OCI-LY3 (cell line): Measurements from ENCODE around the gene PRPF39.

Experiments used
- H2AFZ ChIP-seq: fragments of 200-600, 300-600 bp; shearing (Covaris generic); 2 replicates; pipeline ENCODE4 v1.6.0; 2014; ENCODE audit warnings: antibody characterized with exemption, low read depth, low read length
- H3K27ac ChIP-seq: fragments of 200-600, 300-600 bp; sonication (generic); 2 replicates; pipeline ENCODE4 v1.5.1; 2014; ENCODE audit warnings: mild to moderate bottlenecking, low read length, moderate library complexity, mixed read lengths
- H3K27me3 ChIP-seq: fragments of 200-600, 300-600 bp; sonication (generic); 2 replicates; pipeline ENCODE4 v1.6.1; 2014; ENCODE audit warnings: low read depth, low read length, mixed read lengths
- H3K36me3 ChIP-seq: fragments of 200-600, 300-600 bp; sonication (generic); replicated peaks from 2 replicates; pipeline ENCODE3; 2014; ENCODE audit warnings: low read depth, low read length, mixed read lengths
- H3K4me1 ChIP-seq: fragments of 300-600, 200-600 bp; sonication (generic); 2 replicates; pipeline ENCODE4 v1.6.1; 2014; ENCODE audit warnings: low read length, mixed read lengths
- H3K4me2 ChIP-seq: fragments of 200-600, 300-600 bp; sonication (generic); 2 replicates; pipeline ENCODE4 v1.6.1; 2014; ENCODE audit warnings: low read length, mixed read lengths
- H3K4me3 ChIP-seq: fragments of 300-600, 200-600 bp; sonication (generic); 2 replicates; pipeline ENCODE4 v1.5.1; 2014; ENCODE audit warnings: antibody characterized with exemption, mild to moderate bottlenecking, low read length, moderate library complexity
- H3K79me2 ChIP-seq: fragments of 300-600, 200-600 bp; shearing (Covaris generic); 2 replicates; pipeline ENCODE4 v1.6.1; 2014; ENCODE audit warnings: mild to moderate bottlenecking, low read length, mixed read lengths
- H3K9ac ChIP-seq: fragments of 300-600, 200-600 bp; shearing (Covaris generic); 2 replicates; pipeline ENCODE4 v1.6.0; 2014; ENCODE audit warnings: mild to moderate bottlenecking, low read length, moderate library complexity
- H3K9me3 ChIP-seq: fragments of 200-600, 300-600 bp; shearing (Covaris generic); 2 replicates; pipeline ENCODE4 v1.6.1; 2014; ENCODE audit warnings: low read length, mixed read lengths; ENCODE audit not compliant: insufficient read depth
- H4K20me1 ChIP-seq: fragments of 200-600, 300-600 bp; sonication (generic); 2 replicates; pipeline ENCODE4 v1.6.1; 2016; ENCODE audit warnings: low read length, mixed read lengths; ENCODE audit not compliant: insufficient read depth
- EZH2phosphoT487 ChIP-seq: fragments of 200-600 bp; shearing (Covaris generic); IDR thresholded peaks from 2 replicates; pipeline ENCODE4 v1.6.1; 2018; ENCODE audit warnings: antibody characterized with exemption, mixed run types, low read depth
- TF ChIP-seq, protein P1 (sequence below): fragments of 200-600, 300-600 bp; sonication (generic); IDR thresholded peaks from 2 replicates; pipeline ENCODE4 v1.5.1; 2014; ENCODE audit warnings: antibody characterized with exemption, low read length, low read depth

PRPF39 gene

DNA sequence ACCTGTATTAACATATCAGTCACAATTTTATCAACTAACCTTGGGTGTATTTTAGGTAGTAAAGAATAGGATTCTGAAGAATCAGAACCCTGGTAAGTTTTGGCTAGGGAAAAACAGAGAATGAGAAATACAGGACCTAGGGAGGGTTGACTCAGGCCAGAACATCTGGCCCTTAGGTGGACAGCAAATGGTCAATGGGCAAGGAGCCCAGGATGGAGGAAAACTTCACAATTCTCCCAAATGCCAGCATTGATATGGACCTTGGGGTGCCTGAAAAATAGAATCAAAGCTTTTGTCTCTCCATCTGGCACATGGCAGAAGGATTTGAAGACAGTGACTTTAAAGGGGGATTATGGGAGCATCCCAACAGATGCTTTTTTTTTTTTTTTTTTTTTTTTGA is 32.7 kb upstream of the PRPF39 start:
- no peak overlapping the region for H3K9ac ChIP-seq
- no peaks in the 10 kb centered on the region for H4K20me1 ChIP-seq
- H3K9me3 ChIP-seq: no peaks in the 10 kb centered on the region
- H3K4me2 ChIP-seq: no peak overlapping the region
- H3K79me2 ChIP-seq: no peaks in the 10 kb centered on the region
- H3K27ac ChIP-seq: no peak overlapping the region
- no peaks in the 10 kb centered on the region for H3K4me1 ChIP-seq
- no peak overlapping the region for H3K4me3 ChIP-seq
- no peak for TF ChIP-seq EZH2phosphoT487
- TF ChIP-seq, protein P1, sequence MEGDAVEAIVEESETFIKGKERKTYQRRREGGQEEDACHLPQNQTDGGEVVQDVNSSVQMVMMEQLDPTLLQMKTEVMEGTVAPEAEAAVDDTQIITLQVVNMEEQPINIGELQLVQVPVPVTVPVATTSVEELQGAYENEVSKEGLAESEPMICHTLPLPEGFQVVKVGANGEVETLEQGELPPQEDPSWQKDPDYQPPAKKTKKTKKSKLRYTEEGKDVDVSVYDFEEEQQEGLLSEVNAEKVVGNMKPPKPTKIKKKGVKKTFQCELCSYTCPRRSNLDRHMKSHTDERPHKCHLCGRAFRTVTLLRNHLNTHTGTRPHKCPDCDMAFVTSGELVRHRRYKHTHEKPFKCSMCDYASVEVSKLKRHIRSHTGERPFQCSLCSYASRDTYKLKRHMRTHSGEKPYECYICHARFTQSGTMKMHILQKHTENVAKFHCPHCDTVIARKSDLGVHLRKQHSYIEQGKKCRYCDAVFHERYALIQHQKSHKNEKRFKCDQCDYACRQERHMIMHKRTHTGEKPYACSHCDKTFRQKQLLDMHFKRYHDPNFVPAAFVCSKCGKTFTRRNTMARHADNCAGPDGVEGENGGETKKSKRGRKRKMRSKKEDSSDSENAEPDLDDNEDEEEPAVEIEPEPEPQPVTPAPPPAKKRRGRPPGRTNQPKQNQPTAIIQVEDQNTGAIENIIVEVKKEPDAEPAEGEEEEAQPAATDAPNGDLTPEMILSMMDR: no peak
- H2AFZ ChIP-seq: no peak overlapping the region
- peaks cover 32% of the 10 kb centered on the region for H3K36me3 ChIP-seq
- no peaks in the 10 kb centered on the region for H3K27me3 ChIP-seq

DNA sequence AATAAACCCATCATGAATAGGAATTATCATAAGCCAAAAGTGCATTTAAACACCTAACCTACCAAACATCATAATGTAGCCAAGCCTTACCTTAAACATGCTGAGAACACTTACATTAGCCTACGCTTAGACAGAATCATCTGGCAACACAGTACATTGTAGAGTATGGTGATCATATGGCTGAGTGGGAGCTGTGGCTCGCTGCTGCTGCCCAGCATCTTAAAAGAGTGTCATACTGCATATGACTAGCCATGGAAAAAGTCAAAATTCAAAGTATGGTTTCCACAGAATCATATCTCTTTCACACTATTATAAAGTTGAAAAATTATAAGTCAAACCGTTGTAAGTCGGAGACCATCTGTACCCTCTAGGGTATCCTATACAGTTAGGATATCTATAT is 32.0 kb upstream of the PRPF39 start:
- no peak for TF ChIP-seq EZH2phosphoT487
- TF ChIP-seq, protein P1: no peak
- Histone ChIP-seq H2AFZ (no peak overlapping the region), H3K4me3 (no peak overlapping the region), H3K9me3 (no peaks in the 10 kb centered on the region), H3K4me2 (no peak overlapping the region), H3K36me3 (peaks cover 26% of the 10 kb centered on the region), H3K9ac (no peak overlapping the region), H3K27me3 (no peaks in the 10 kb centered on the region), H4K20me1 (no peaks in the 10 kb centered on the region), H3K27ac (no peak overlapping the region), H3K4me1 (no peaks in the 10 kb centered on the region), H3K79me2 (no peaks in the 10 kb centered on the region)

DNA sequence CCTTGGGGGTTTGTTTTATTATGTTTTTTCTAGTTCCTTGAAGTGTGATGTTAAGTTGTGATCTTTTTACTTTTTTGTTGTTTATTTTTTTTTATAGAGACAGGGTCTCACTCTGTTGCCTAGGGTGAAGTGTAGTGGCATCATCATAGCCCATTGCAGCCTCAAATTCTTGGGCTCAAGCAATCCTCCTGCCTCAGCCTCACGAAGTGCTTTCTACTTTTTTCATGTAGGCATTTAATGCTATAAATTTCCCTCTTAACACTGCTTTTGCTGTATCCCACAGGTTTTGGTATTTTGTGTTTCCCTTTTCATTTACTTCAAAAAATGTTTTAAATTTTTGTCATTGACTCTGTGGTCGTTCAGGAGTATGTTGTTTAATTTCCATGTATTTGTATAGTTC is 26.6 kb upstream of the PRPF39 start:
- Histone ChIP-seq H4K20me1 (no peaks in the 10 kb centered on the region), H3K4me2 (no peak overlapping the region), H3K4me3 (no peak overlapping the region), H3K27me3 (no peaks in the 10 kb centered on the region), H3K36me3 (peaks cover 15% of the 10 kb centered on the region), H3K79me2 (no peaks in the 10 kb centered on the region), H2AFZ (no peak overlapping the region), H3K4me1 (no peaks in the 10 kb centered on the region), H3K9me3 (no peaks in the 10 kb centered on the region), H3K27ac (no peak overlapping the region), H3K9ac (no peak overlapping the region)
- TF ChIP-seq, protein P1: no peak
- TF ChIP-seq EZH2phosphoT487: no peak

DNA sequence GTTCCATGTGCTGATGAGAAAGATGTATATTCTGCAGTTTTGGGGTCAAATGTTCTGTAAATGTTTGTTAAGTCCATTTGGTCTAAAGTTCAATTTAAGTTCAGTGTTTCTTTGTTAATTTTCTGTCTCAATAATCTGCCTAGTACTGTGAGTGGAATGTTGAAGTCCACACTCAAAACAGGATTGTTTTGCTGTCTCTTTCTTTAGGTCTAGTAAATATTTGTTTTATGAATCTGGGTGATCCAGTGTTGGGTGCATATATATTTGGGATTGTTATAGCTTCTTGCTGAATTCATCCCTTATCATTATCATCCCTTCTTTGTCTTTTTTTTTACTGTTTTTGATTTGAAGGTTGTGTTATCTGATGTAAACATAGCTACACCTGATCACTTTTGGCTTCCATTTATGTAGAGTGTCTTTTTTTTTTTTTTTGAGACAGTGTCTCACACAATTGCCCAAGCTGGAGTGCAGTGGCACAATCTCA is 26.0 kb upstream of the PRPF39 start:
- H3K27me3 ChIP-seq: no peaks in the 10 kb centered on the region
- no peak overlapping the region for H3K4me2 ChIP-seq
- no peaks in the 10 kb centered on the region for H3K9me3 ChIP-seq
- TF ChIP-seq, protein P1: no peak
- TF ChIP-seq EZH2phosphoT487: no peak
- H3K79me2 ChIP-seq: no peaks in the 10 kb centered on the region
- peaks cover 10% of the 10 kb centered on the region for H3K36me3 ChIP-seq
- no peaks in the 10 kb centered on the region for H4K20me1 ChIP-seq
- H3K9ac ChIP-seq: no peak overlapping the region
- H3K4me3 ChIP-seq: no peak overlapping the region
- H2AFZ ChIP-seq: no peak overlapping the region
- no peak overlapping the region for H3K27ac ChIP-seq
- H3K4me1 ChIP-seq: no peaks in the 10 kb centered on the region
